Fibroblast of mammary gland (primary cell): ENCODE results near the gene ACTN4.

Experiments
- DNase-seq: peaks from one replicate; pipeline ENCODE4 v3.0.0-alpha.2; 2010; ENCODE audit warnings: low read depth
- H3K4me3 ChIP-seq: 2 replicates; pipeline ENCODE4 v1.5.1; 2011; ENCODE audit warnings: low read depth, mild to moderate bottlenecking, low read length, moderate library complexity; ENCODE audit not compliant: control insufficient read depth
- TF ChIP-seq, protein P1 (sequence below): conservative IDR thresholded peaks from 2 replicates; pipeline ENCODE4 v1.5.1; 2011; ENCODE audit warnings: low read depth, low read length, inconsistent platforms; ENCODE audit not compliant: control insufficient read depth, insufficient read depth

The ACTN4 gene

DNA sequence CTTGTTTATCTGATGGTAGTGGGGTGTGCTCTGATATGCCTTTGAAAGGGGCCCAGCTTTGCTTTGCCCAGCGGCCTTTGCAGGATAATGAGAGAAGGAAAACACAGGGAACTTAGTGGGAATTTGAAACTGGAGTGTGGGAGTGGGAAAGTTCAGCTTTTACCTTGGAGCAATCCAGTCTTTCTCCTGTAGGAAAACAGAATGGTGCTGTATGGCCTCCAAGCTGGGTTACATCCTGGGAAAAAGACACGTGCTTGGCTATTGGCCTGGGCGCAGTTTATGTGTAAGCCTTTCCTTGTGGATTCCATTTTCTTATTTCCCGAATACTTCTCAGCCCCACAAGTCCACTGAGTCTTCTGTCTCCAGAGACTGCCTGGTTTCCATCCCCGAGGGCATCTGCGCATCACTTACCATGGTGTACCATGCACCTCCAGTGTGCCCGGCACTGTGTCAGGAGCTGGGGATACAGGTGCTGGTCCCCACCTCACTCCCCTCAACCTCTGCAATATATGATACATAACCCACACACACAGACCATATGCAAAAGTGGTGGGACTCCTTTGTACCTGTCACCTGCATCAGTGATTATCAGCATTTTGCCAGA is 31.5 kb downstream of the ACTN4 start:
- no peak overlapping the region for H3K4me3 ChIP-seq
- no peak for DNase-seq
- TF ChIP-seq, protein P1, sequence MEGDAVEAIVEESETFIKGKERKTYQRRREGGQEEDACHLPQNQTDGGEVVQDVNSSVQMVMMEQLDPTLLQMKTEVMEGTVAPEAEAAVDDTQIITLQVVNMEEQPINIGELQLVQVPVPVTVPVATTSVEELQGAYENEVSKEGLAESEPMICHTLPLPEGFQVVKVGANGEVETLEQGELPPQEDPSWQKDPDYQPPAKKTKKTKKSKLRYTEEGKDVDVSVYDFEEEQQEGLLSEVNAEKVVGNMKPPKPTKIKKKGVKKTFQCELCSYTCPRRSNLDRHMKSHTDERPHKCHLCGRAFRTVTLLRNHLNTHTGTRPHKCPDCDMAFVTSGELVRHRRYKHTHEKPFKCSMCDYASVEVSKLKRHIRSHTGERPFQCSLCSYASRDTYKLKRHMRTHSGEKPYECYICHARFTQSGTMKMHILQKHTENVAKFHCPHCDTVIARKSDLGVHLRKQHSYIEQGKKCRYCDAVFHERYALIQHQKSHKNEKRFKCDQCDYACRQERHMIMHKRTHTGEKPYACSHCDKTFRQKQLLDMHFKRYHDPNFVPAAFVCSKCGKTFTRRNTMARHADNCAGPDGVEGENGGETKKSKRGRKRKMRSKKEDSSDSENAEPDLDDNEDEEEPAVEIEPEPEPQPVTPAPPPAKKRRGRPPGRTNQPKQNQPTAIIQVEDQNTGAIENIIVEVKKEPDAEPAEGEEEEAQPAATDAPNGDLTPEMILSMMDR = no peak

DNA sequence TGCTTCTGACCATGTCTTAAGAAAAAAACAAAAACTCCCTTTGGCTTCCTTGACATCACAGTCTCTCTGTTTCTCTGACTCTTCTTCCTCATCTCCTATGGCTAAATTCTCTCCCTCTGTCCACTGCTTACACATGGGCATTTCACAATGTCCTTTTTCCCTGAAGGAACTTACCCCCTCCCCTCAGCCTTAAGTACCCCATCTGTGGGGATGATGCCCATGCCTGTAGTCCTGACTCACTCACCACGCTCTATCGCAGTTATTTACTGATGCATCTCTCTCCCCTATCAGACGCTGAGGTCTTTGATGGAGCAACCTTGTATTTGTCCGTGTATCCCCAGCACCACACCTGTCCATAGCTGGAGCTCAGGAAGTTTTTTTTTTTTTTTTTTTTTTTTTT is 32.4 kb downstream of the ACTN4 start:
- no peak overlapping the region for H3K4me3 ChIP-seq
- TF ChIP-seq, protein P1 = no peak
- peak; percentile 46 for DNase-seq

DNA sequence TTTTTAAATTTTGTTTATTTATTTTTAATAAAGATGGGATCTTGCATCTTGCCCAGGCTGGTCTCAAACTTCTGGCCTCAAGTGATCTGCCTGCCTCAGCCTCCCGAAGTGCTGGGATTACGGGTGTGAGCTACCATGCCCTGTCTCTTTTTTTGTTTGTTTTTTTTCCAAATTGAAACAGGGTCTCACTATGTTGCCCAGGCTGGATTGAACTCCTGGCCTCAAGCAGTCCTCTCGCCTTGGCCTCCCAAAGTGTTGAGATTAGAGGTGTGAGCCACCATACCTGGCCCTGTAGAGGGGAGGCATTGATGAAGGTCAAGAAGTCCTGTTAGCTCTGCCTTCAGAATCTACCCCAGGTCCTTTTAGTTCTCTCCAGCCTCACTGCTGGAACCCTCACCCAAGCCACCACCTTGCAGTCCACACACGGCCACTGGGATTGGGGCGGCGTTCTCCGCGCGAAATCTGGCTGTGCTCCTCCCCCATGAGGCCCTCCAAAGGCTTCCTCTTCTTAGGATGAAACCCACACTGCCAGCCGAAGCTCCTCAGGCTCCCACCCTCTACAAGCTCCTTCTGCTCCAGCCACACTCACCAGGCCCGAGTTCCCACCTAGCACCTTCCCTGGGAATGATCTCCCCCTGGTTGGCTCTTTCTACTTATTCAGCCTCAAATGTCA is 34.9 kb downstream of the ACTN4 start:
- TF ChIP-seq, protein P1 = no peak
- DNase-seq = no peak
- H3K4me3 ChIP-seq = no peak overlapping the region

DNA sequence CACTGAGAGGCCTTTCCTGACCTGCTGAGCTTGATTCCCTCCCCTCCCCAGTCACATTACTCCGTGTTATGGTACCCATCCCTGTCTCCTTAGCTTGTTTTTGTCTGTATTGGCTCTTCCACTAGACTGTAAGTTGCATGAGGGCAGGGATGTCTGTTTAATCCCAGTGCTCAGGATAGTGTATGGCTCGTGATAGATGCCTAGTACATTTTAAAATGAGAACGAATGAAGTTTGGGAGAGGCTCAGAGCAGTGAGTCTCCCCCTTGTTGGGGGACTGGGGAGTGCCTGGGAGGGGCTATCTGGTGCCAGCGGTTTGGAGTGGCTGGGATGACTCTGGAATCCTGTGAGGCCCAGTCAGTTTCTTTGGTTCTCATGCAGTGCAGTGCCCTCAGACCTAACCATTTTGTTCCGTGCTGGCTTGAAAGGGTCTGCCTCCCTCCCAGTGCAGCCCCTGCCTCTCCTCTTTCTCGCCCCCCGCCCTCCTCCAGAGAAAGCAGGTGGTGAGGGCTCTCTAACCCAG is 35.5 kb downstream of the ACTN4 start:
- H3K4me3 ChIP-seq = no peak overlapping the region
- TF ChIP-seq, protein P1 = no peak
- DNase-seq = no peak

DNA sequence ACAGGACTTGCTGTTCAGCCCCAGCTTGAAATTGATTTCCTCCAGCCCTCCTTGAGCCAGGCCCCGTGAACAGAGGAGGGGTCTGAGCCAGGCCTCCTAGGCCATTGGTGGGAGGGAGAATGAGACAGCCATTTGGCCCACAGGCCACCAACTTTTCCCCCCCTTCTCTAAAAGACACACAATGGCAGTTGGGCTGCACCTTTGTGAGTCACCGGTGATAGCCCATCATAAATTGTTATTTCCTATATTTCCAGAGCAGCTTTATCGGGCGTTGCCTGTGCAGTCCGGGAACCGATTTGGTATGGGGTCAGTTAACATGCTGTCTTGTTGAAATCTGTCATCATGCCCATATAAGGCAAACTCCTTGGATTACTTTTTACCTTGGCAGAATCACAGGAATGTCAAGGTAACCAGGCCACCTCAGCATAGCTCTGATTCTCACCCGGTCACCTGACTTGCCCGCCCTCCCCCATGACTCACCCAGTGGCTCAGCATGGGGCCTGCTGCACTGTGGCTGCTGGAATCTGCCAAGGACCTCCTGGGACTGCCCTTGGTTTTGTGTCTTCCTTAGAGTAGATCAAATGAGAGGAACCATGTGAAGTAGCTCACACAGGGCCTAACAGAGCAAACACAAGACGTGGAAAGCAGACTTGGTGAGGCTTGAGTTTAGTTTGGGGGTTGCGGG is 36.1 kb downstream of the ACTN4 start:
- peak; percentile 90 for DNase-seq
- TF ChIP-seq, protein P1 = no peak
- H3K4me3 ChIP-seq = peak overlapping the region; percentile 3

DNA sequence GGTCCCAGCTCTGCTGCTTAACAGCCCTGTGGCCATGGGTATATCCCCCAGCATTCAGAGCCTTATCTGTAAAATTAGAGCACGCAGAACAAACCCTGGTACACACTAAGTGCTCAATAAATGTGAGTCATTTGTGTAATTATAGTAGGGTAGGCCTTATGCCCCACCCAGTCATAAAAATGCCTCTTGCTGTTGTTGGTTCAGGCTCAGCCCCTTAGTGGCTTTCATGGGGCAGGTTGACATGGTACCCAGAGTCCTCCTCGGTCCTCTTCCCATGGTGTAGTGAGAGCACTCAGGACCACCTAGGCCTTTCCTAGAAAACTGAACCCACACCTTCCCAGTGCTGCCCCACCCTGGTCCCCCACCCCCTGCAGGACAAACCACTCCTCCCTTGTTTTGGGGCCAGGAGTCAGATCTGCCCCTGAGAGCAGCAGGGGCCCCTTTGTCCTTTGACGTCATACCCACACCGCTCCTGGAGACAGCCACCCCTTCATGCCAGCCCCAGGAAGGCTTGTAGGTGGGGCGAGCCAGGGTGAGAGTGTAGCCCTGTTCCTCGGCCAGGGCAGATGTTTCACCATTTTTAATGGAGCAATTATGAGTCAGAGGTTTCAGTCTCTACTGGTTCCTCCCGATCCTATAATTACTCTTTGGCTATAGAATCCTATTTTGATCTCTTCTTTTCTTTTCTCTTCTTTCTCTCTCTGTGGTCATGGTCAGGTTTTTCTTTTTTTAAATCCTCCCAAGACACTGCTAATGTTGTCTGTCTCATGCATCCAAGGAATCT is 36.8 kb downstream of the ACTN4 start:
- DNase-seq = peak; percentile 94
- TF ChIP-seq, protein P1 = no peak
- peak overlapping the region; percentile 15 for H3K4me3 ChIP-seq
